HuH-7 (cell line): ENCODE results near the gene PNMA8C.
"Not testable (repeated sequence)": the region's sequence is repeated elsewhere in the genome, so short reads cannot be mapped to it uniquely, and the experiment has no call there.

ENCODE experiments used
- DNase-seq: peaks from one replicate; pipeline ENCODE4 v3.0.0; 2011; ENCODE audit warnings: low spot score

PNMA8C gene

DNA sequence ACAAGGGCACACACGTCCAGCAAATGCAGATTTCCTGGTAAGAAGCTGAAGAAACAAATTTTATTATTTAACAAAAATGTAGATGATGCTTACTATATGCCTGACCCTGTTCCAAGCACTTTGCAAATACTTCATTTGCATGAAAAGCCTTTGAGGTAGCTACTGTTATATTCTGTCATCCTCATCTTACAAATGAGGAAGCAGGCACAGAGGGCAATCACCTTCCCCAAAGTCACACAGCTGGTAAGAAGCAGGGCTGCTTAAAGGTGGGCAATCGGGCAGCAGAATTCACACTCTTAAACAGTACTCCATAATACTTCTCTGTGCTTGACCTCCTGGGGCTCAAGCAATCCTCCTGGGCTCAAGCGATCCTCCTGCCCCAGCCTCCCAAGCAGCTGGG lies 18.3 kb upstream of the PNMA8C start:
- DNase-seq, result no peak

GRCh38 chr19:46446021-46446420 lies 17.3 kb upstream of the PNMA8C start:
- DNase-seq, result no peak

DNA sequence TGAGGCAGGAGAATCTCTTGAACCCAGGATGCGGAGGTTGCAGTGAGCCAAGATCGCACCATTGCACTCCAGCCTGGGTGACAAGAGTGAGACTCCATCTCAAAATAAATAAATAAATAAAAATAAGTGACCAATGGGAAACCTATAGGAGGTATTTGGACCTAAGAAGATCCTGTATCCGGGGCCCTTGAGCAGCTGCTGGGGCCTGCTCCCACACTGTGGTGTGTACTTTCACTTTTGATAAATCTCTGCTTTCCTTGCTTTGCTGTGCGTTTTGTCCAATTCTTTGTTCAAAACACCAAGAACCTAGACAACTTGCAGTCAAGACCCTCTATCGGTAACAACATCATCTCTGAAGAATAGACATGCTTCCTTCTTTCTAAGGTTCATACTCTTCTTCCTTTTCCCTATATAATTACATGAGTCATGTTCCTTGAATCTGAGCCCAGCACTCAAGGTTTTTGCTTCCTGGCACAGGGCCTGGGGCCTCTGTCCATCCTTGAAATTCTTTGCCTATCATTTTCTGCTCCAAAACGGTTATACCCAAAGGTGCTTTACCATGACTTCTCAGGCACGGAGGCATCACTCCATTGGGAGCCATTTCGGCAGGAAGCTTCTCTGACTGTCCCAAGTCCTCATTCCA lies 14.2 kb upstream of the PNMA8C start:
- no peak for DNase-seq

- DNase-seq, result no peak
Observed at GRCh38 chr19:46441866-46442265, 13.1 kb upstream of the PNMA8C start.

GRCh38 chr19:46435689-46436088 lies 7.0 kb upstream of the PNMA8C start:
- DNase-seq, result not testable (repeated sequence)

DNA sequence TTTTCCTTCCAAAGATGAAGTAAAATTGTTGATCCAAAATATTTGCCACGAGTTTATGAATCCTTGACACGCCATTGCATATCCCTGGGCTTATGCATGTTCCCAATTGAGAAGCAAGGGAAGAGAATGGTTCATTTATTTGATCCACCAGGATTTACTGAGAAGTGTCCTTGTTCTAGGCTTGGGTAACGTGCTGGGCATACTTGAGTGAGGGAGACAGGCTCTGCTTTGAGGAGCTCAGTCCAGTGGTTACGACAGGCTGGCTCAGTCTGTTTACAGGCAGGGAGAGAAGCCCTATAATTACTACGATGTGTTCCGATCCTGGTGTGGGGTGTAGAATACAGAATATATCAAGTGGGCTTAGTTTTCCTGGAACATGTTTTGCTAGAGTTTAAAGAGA lies 6.3 kb upstream of the PNMA8C start:
- DNase-seq, result no peak

DNA sequence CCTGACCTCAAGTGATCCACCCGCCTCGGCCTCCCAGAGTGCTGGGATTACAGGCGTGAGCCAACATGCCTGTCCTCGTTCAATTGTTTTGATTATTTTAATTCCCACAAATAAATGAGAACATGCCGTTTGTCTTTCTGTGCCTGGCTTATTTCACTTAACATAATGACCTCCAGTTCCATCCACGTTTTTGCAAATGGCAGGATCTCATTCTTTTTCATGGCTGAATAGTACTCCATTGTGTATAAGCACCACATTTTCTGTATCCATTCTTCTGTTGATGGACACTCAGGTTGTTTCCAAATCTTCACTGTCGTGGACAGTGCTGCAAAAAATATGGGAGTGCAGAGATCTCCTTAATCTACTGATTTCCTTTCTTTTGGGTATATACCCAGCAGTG lies 4.7 kb upstream of the PNMA8C start:
- DNase-seq, result not testable (repeated sequence)

DNA sequence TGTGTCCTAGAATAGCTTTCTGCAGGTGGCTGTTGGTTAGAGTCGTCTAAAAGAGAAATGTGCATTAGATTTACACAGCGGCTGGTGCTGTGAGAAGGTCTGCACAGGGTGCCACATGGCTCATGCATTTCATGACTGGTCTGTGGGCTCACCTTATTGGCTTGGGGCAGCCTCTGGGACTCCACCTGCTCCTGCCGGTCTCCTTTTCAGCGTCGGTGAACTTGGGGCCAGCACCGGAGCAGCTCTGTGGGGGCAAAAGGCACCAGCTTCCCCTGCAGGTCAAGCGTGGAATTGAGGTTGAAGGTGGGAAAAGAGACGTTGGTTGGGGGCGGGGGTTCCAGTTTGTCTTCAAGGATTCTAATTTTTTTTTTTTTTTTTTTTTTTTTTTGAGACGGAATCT lies 3.1 kb upstream of the PNMA8C start:
- peak; percentile 53 for DNase-seq

GRCh38 chr19:46429999-46430398 lies 1.3 kb upstream of the PNMA8C start:
- DNase-seq, result no peak

GRCh38 chr19:46427518-46428045 lies 1.2 kb downstream of the PNMA8C start:
- no peak for DNase-seq

DNA sequence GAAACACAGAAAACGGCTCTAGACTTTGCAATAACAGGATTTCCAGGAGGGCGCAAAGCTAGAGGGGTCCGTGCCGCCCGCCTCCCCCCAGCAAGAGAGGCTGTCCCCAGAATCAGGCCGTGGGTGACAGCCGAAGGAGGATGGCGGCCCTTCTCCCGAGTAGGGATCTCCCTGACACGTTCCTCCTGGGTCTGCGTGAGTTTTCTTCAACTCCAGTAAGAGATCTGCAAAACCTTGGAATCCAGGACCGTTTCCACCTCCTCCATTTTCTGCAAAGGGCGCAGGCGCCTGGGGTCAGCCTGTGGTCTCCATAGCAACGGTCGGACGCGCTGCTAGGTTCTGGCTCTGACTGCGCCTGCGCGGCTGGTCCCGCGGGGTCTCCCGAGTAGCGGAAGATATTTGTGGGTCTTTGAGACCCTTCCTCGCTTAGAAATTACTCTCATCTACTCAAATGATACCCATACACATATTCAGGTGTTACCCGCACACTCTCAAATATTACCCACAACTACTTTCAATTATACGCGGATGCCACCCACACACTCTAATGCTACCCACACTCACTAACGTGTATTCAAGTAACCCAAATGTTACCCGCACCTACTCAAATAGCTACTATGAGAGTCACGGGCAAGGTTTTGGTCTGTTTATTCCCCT lies 2.1 kb downstream of the PNMA8C start:
- DNase-seq, result peak; percentile 93

DNA sequence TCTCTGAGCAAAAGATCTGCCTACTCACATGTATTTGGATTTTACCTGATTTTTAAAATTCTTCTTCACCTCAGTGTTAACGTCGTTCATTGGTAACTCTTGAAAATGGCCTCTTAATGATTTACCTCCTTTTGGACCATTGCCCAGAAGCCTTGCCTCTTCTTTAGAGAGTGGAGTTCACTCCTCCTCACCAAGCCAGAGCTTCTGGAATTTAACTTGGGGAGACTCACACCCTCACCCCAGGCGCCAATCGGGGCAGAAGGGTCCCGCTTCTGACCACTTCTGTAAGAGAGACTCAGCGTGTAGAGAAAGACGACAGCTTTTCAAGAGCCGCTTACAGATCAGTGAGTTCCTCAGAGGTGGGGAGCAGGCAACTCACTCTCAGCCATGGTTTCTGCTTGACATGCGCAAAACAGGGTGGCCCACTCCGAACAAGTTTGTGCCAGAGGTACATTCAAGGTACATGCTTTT lies 2.7 kb downstream of the PNMA8C start:
- DNase-seq, result no peak

DNA sequence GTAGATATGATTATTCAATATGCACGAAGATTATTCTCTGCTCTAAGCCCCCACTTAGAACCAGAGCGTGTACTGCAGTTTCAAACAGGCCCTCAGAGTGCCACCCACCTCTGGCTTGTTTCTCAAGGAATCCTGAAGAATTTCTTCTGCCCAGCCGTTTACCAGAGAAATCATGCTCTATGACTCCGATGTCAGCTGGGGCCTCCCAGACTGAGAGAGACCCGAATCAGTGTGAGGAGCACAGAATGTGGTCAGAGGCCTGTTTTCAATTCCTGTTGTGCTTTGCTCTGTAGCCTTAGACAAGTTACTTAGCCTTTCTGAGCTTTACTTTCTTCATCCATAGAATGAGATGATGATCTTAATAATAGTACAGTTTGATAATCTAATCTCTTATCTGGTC lies 5.5 kb downstream of the PNMA8C start:
- no peak for DNase-seq

GRCh38 chr19:46422344-46422743 lies 6.4 kb downstream of the PNMA8C start:
- no peak for DNase-seq

DNA sequence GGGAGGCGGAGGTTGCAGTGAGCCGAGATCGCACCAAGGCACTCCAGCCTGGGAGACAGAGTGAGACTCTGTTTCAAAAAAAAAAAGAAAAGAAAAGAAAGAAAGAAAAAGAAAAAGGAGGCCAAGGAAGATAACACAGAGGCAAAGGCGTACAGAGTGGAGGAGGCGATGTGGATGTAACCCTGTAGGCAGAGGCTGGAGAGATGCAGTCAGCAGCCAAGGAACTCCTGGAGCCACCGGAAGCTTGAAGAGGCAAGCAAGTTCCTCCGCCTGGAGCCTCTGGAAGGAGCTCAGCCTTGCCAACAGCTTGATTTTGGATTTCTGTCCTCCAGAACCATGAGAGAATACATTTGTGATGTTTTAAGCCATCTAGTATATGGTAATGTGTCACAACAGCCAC lies 8.7 kb downstream of the PNMA8C start:
- no peak for DNase-seq

- peak; percentile 82 for DNase-seq
Observed at GRCh38 chr19:46415804-46416709, 12.7 kb downstream of the PNMA8C start.

DNA sequence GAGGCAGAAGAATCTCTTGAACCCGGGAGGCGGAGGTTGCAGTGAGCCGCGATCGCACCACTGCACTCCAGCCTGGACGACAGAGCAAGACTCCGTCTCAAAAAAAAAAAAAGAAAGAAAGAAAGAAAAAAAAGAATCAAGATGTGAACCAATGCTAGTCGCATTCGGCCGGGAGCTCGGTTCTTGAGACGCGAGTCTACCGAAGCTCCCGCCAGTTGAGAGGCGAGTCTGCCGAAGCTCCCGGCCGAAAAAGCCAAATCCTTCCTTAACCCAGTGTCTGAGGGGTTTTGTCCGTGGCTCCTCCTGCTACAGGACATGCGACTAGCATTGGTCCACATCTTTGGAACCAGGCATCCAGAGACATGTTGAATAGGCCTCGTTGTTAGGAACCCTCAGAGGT lies 13.8 kb downstream of the PNMA8C start:
- not testable (repeated sequence) for DNase-seq

DNA sequence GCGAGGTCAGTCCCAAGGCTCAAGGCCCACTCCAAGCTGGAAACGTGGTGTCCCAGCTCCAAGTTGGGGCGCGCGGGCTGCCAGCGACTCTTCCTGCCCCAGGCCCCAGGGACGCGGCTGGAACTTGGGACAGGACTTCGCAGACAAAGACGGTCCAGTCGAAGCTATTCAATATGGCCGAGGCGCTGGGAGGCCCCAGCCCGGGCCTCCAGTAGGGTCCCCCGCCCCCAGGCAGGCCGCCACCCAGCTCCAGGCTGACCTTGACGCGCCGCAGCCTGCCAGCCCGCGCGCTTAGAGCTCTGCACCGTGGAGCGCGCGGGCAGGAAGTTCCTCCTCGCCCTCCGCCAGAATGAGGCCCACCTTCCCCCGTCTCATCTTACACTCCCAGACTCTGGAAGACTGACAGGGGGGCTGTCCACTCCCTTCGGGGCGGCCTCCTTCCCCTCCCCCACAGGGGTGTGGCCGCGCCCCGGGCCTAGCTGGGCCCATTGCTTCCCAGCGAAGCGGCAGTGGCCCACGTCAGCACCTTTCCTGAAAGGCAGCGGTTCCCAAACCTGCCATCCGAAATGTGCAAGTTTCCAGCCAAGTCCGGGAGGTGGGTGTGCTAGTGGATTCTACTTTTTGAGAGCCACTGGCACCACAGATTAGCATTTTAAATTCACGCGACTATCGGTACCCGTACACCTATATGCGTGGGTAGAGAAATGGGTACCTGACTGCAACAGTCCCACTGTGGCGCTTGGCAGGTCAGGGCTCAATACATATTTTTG lies 15.3 kb downstream of the PNMA8C start, which contains the start of gene CCDC8:
CCDC8 (minus strand) TSS at position 303 of the 770 bp plus-strand sequence. CDS start 754 bp downstream, outside the sequence.
- peak; percentile 52 for DNase-seq

DNA sequence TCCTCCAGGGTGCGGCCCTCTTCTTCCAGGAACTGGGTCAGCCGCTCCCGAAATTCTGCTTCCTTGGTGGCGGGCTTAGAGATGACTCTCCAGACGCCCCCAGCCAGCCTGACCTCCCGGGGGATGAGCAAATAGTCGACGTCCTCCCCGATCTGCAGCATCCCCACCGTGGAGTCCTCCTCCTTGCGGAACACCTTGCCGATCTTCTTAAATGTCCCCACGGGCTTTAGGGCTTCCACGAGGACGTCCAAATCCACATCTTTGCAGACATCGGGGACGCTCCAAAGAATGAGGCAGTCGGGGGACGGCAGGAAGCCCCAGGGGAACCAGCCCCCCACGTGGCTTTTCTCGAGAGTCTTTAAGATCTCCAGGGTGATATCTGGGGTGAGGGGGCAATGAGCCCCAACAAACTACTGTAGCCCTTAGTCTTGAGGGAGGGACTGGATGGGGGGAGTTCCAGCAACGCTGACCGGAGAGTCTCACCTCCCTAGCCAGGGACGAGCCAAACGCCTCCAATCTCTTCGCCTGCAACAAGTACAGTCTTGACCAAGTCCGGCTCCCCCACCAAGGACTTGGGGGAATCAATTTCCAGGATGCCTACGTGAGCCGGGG lies 16.0 kb downstream of the PNMA8C start:
- no peak for DNase-seq

- no peak for DNase-seq
Observed at GRCh38 chr19:46411925-46412649, 16.6 kb downstream of the PNMA8C start.
